Activated naive CD8-positive, alpha-beta T cell treated with anti-CD3 and anti-CD28 coated beads, Interleukin-2, amount 10 ng/mL, durations not matched to agents 7 days and 5 days (primary cell): ENCODE data around the gene SLC13A5. TPM values are rescaled to one million over a fixed set of nuclear protein-coding genes. Genes with fewer than 3 reads are reported as not detected.

Experiments
- ATAC-seq: fragments of 150-1000 bp; cut with Tn5 transposase; one replicate; pipeline ENCODE4 v1.10.0; 2021; ENCODE audit warnings: low read depth, moderate library complexity
- POLR2A ChIA-PET: fragments of 350-600 bp; sonication (Branson Sonifier 250); formaldehyde crosslinking; loops from one replicate; lab custom pipeline; 2021; ENCODE audit warnings: antibody characterized with exemption; lab: Charles Lee
- DNase-seq: peaks from one replicate; pipeline ENCODE4 v3.0.0; 2021
- H3K27ac Mint-ChIP-seq: one replicate; pipeline ENCODE4 v1.8.0; 2022; ENCODE audit warnings: mild to moderate bottlenecking, mixed read lengths
- H3K27me3 Mint-ChIP-seq: one replicate; pipeline ENCODE4 v1.8.0; 2022; ENCODE audit warnings: mild to moderate bottlenecking, moderate library complexity, mixed read lengths
- H3K36me3 Mint-ChIP-seq: one replicate; pipeline ENCODE4 v1.8.0; 2021; ENCODE audit warnings: mild to moderate bottlenecking, mixed read lengths
- H3K4me1 Mint-ChIP-seq: one replicate; pipeline ENCODE4 v1.8.0; 2021; ENCODE audit warnings: mixed read lengths
- H3K4me3 Mint-ChIP-seq: one replicate; pipeline ENCODE4 v1.8.0; 2022; ENCODE audit warnings: mild to moderate bottlenecking, moderate library complexity, mixed read lengths
- H3K9me3 Mint-ChIP-seq: one replicate; pipeline ENCODE4 v1.8.0; 2021; ENCODE audit warnings: mixed read lengths
- total RNA-seq, 2 experiments: library from RNA; stranded (reverse); gene quantifications; one replicate each; pipeline ENCODE4 v1.2.3, GENCODE V29; 2021

SLC13A5 gene
- total RNA-seq, 2 experiments from 2014 or later: not detected

GRCh38 chr17:6642592-6642991, 70.6 kb downstream of the SLC13A5 start:
- peak overlapping the region; percentile 53 for H3K4me3 Mint-ChIP-seq
- DNase-seq (no peak), ATAC-seq (no peak)
- peaks cover 50% of the 10 kb centered on the region for H3K4me1 Mint-ChIP-seq
- no peak overlapping the region for H3K27ac Mint-ChIP-seq
- H3K27me3 Mint-ChIP-seq: no peaks in the 10 kb centered on the region
- peaks cover 17% of the 10 kb centered on the region for H3K36me3 Mint-ChIP-seq
- POLR2A ChIA-PET: interaction anchor here (1.5 to 4.3 kb wide), 2 partner anchors 8 to 15 kb away, joined by 5 to 42 read pairs; partner anchors contain the start of genes C17orf100 and MED31
- H3K9me3 Mint-ChIP-seq: no peaks in the 10 kb centered on the region

- POLR2A ChIA-PET: interaction anchor here (0.6 to 4.3 kb wide), 6 partner anchors 8 to 1940 kb away, joined by 3 to 42 read pairs (median 3); partner anchors contain the start of genes C17orf100 and MED31
- Mint-ChIP-seq H3K4me3 (peak overlapping the region; percentile 97), H3K27ac (peak overlapping the region; percentile 96), H3K27me3 (no peaks in the 10 kb centered on the region), H3K9me3 (no peaks in the 10 kb centered on the region), H3K36me3 (peaks cover 13% of the 10 kb centered on the region), H3K4me1 (peaks cover 47% of the 10 kb centered on the region)
- DNase-seq: no peak
- ATAC-seq: peak; percentile 2
Observed at GRCh38 chr17:6641247-6641863, 71.8 kb downstream of the SLC13A5 start.

DNA sequence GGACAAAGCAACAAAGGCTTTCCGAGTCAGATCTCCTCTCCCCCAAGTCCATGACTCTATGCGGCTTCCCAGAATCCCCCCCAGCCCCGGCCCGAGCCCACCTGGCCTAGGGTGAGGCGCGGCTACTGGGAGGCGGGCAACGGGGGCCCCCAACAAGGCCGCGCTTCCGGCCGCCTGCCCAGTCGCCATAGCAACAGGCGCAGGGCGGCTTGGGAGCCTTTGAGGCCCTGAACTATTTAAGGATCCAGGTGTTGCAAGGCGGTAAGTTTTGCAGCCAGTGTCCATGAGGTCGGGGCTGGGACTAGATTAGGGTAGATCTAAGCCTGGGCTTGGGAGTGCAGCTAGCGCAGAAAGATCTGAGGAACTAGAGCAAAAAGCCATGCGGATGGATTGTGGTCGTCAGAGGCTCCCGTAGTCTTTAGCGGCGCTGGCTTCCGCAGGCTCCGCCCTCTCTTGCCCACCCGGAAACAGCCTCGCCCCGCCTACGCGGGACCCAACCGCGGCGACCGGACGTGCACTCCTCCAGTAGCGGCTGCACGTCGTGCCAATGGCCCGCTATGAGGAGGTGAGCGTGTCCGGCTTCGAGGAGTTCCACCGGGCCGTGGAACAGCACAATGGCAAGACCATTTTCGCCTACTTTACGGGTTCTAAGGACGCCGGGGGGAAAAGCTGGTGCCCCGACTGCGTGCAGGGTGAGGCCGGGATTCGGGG, 72.5 kb downstream of the SLC13A5 start, which contains the start of the genes KIAA0753 and TXNDC17:
Gene KIAA0753, minus strand, starts transcription at position 176 of the 711 bp plus-strand sequence. CDS start 5,608 bp downstream, outside the sequence.
Gene TXNDC17, plus strand, starts transcription at position 525 of the 711 bp plus-strand sequence. Its CDS starts 23 bp downstream, at position 548.
- no peaks in the 10 kb centered on the region for H3K27me3 Mint-ChIP-seq

DNA sequence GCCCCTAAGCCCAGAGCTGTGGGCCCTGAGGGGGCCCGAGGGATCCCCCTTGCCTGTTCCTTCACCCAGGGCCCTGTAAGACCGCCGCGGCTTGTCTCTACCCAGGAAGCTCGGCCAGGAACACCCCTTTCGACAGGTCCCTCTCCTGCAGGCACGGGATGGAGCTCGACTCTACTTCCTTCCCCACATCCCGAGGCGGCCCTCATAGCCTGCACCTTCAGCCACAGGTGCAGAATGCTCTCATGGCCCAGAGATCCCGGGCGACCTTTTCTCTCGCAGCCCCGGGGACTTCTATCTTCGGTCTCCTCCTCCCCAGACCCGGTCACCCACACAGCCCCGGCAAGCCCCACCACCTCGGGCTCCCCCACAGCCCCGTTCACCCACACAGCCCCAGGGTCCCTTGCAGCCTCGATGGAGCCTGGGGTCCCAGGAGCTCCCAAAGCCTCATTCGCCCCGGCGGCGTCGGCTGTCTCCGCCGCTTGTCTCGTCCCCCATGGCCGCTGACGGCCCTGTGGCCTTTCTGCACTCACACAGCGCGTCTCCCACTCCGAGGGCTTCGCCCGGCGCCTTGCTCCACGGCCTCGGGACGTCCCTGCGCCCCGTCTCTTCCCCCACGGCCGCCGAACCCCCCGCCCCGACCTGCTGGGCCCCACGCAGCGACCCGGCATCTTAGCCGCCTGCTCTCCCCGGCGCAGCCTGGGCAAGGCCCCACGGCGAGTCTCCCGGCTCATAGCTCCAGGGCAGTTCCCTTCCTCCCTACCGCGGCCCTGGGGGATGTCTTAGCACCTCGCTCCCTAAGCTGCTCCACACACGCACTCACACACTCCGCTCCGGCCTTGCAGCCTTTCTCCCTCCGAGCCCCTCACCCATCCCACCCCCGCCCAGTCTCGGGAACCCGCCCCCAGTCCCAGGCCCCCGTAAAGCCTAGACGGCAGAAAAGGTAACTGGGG, 73.3 kb downstream of the SLC13A5 start:
- Mint-ChIP-seq H3K27ac (peak overlapping the region; percentile 68), H3K9me3 (no peaks in the 10 kb centered on the region), H3K27me3 (no peaks in the 10 kb centered on the region), H3K36me3 (peaks cover 13% of the 10 kb centered on the region), H3K4me1 (peaks cover 44% of the 10 kb centered on the region), H3K4me3 (peak overlapping the region; percentile 97)
- ATAC-seq (peak; percentile 26), DNase-seq (peak; percentile 71)
- POLR2A ChIA-PET: interaction anchor here (1.0 to 4.3 kb wide), 5 partner anchors 11 to 204 kb away, joined by 3 to 42 read pairs (median 3); partner anchors contain the start of genes C17orf100 and MED31

More for the DNA sequence above, 72.5 kb downstream of the SLC13A5 start, which contains the start of the genes KIAA0753 and TXNDC17:
- Mint-ChIP-seq H3K4me1 (peaks cover 47% of the 10 kb centered on the region), H3K9me3 (no peaks in the 10 kb centered on the region), H3K36me3 (peaks cover 13% of the 10 kb centered on the region), H3K27ac (peak within 1 kb of the TSS; percentile 96), H3K4me3 (peak within 1 kb of the TSS; percentile 97)
- POLR2A ChIA-PET: interaction anchor here (0.6 to 4.3 kb wide), 7 partner anchors 10 to 1939 kb away, joined by 3 to 42 read pairs (median 3); partner anchors contain the start of genes C17orf100 and MED31
- peak; percentile 84 for ATAC-seq
- DNase-seq: peak; percentile 96

GRCh38 chr17:6639014-6639585, 74.1 kb downstream of the SLC13A5 start:
- Mint-ChIP-seq H3K4me1 (peaks cover 40% of the 10 kb centered on the region), H3K4me3 (peak overlapping the region; percentile 97), H3K36me3 (peaks cover 15% of the 10 kb centered on the region), H3K27ac (peak overlapping the region; percentile 68), H3K9me3 (no peaks in the 10 kb centered on the region), H3K27me3 (no peaks in the 10 kb centered on the region)
- ATAC-seq (no peak), DNase-seq (peak; percentile 38)
- POLR2A ChIA-PET: interaction anchor here (1.2 to 4.3 kb wide), 3 partner anchors 12 to 118 kb away, joined by 3 to 42 read pairs (median 7); partner anchors contain the start of genes C17orf100 and MED31

- peak overlapping the region; percentile 33 for H3K4me3 Mint-ChIP-seq
- H3K27me3 Mint-ChIP-seq: no peaks in the 10 kb centered on the region
Observed at GRCh38 chr17:6638046-6638908, 74.9 kb downstream of the SLC13A5 start.

GRCh38 chr17:6637458-6637840, 75.7 kb downstream of the SLC13A5 start:
- H3K4me1 Mint-ChIP-seq: peaks cover 25% of the 10 kb centered on the region
- no peak for DNase-seq
- POLR2A ChIA-PET: no interaction called here
- H3K4me3 Mint-ChIP-seq: no peak overlapping the region
- no peak for ATAC-seq
- peaks cover 20% of the 10 kb centered on the region for H3K36me3 Mint-ChIP-seq
- H3K9me3 Mint-ChIP-seq: no peaks in the 10 kb centered on the region
- no peak overlapping the region for H3K27ac Mint-ChIP-seq
- H3K27me3 Mint-ChIP-seq: no peaks in the 10 kb centered on the region

More at GRCh38 chr17:6638046-6638908, 74.9 kb downstream of the SLC13A5 start:
- H3K9me3 Mint-ChIP-seq: no peaks in the 10 kb centered on the region
- POLR2A ChIA-PET: interaction anchor here (1.0 kb wide), 1 partner anchor 13 kb away, joined by 3 read pairs; the partner anchor contains the start of genes C17orf100 and MED31
- peak; percentile 33 for DNase-seq
- peaks cover 18% of the 10 kb centered on the region for H3K36me3 Mint-ChIP-seq
- peaks cover 33% of the 10 kb centered on the region for H3K4me1 Mint-ChIP-seq
- no peak overlapping the region for H3K27ac Mint-ChIP-seq
- ATAC-seq: no peak

DNA sequence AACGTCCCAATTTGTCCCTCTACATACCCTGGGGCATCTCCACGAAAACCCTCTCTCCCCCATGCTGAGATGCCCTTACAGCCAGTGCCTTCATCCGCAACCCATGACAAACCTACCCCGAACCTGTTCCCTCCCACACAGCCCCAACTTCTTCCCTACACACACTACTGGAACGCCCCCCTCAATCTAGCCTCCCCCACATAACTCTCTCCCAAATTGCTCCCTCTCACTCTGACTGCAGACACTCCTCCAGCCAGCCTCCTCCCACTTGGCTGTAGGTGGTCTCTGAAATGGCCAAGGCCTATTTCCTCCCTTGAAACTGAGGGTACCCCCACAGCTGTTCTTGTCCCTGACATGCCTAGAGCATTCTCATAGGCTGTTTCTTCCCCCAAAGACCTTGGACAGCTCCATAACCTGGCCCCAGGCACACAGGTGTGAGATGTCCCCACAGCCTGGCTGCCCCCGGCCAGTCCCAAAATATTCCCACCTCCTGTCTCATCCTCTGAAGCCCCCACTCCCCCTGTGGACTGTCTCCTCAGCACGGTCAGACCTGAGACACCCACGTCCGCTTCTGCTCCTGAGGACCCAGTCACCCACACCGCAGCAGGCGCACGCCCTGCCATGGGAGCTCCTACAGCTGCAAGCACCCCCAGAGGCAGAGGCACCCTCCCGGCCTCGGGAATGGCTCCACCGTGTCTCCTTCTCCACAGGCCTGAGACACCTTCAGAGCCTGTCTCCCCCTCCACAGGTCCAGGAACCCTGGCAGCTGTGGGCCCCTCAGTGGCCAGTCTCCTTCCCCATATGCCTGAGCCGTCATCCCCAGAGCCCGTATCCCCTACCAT, 76.3 kb downstream of the SLC13A5 start:
- Mint-ChIP-seq H3K27me3 (no peaks in the 10 kb centered on the region), H3K4me3 (no peak overlapping the region), H3K27ac (no peak overlapping the region), H3K9me3 (no peaks in the 10 kb centered on the region), H3K4me1 (peaks cover 19% of the 10 kb centered on the region), H3K36me3 (peaks cover 17% of the 10 kb centered on the region)
- no peak for ATAC-seq
- DNase-seq: no peak
- POLR2A ChIA-PET: no interaction called here

GRCh38 chr17:6636105-6636504, 77.1 kb downstream of the SLC13A5 start:
- no peak overlapping the region for H3K27ac Mint-ChIP-seq
- no peak overlapping the region for H3K4me3 Mint-ChIP-seq
- peaks cover 20% of the 10 kb centered on the region for H3K36me3 Mint-ChIP-seq
- H3K4me1 Mint-ChIP-seq: peaks cover 16% of the 10 kb centered on the region
- no peak for DNase-seq
- POLR2A ChIA-PET: no interaction called here
- ATAC-seq: no peak
- H3K27me3 Mint-ChIP-seq: no peaks in the 10 kb centered on the region
- H3K9me3 Mint-ChIP-seq: no peaks in the 10 kb centered on the region
